Psoas muscle (tissue), 8 donors: Measurements from ENCODE around the gene ATP6V1A. TPM values are rescaled to one million over a fixed set of nuclear protein-coding genes. Genes with fewer than 3 reads are reported as not detected.

Experiments used
- ATAC-seq, 4 donors: fragments of 200-7000 bp; cut with Tn5 transposase; one replicate each; pipeline ENCODE4 v1.9.1; 2020; ENCODE audit warnings: moderate library complexity in 3 of 4, mild to moderate bottlenecking in 2 of 4
- DNase-seq, 2 donors: peaks; one replicate each; pipeline ENCODE4 v3.0.0-alpha.2; 2020
- H3K27ac ChIP-seq: fragments of 200-600 bp; one replicate; pipeline ENCODE4 v1.8.0; 2022
- H3K27me3 ChIP-seq, 3 donors: fragments of 200-600 bp in 1 of 3; one replicate each; pipeline versions ENCODE4 v1.6.1 to v1.8.0; 2013 to 2022; ENCODE audit warnings: low read length in 2 of 3, mild to moderate bottlenecking in 2 of 3, moderate library complexity in 1 of 3; ENCODE audit not compliant: insufficient read depth in 3 of 3
- H3K36me3 ChIP-seq, 2 donors: fragments of 200-600 bp in 1 of 2; one replicate each; pipeline versions ENCODE4 v1.6.1 to v1.8.0; 2013 to 2022; ENCODE audit warnings: low read depth in 1 of 2, mild to moderate bottlenecking in 1 of 2, moderate library complexity in 1 of 2; ENCODE audit not compliant: insufficient read depth in 1 of 2
- H3K4me1 ChIP-seq: fragments of 200-600 bp; one replicate; pipeline ENCODE4 v1.8.0; 2022
- H3K4me3 ChIP-seq: fragments of 200-600 bp; one replicate; pipeline ENCODE4 v1.8.0; 2022; ENCODE audit warnings: mild to moderate bottlenecking
- H3K9me3 ChIP-seq: fragments of 200-600 bp; one replicate; pipeline ENCODE4 v1.8.0; 2022
- CTCF ChIP-seq: fragments of 200-600 bp; IDR thresholded peaks from one replicate; pipeline ENCODE4 v1.8.0; 2022; ENCODE audit warnings: antibody characterized with exemption
- WGBS, 3 donors: extraction: QIAGEN DNeasy Blood & Tissue Kit; methylation state at CpG; one replicate each; pipeline versions ENCODE4 v1.1.6 to v1.1.7; 2013; 5-methylcytosine and 5-hydroxymethylcytosine counted together
- intact Hi-C, 2 donors: fragments of 100-400 bp; cut with DNase I; formaldehyde crosslinking; loops; one replicate each; pipeline versions ENCODE4 v1.11.0 to v1.14.2; 2022
- polyA plus RNA-seq, 3 donors: library from polyadenylated mRNA; stranded (reverse); fragments of 200-250 nt; gene quantifications; one replicate each; pipeline ENCODE4 v1.2.3, GENCODE V29; 2013
- total RNA-seq, 4 donors: library from RNA; stranded (reverse); fragmentation: NEBNext Ultra II Directional in 2 of 4; extraction: Animal tissue kit (Norgen Biotek cat#: 25700) in 2 of 4; gene quantifications; one replicate each; pipeline versions ENCODE4 v1.2.1 to v1.2.4, GENCODE V29; 2021 to 2023
- donor health status: healthy with polysubstance abuse.
- donor health status: DM: no; HTN: no; CAD: no; lungs with moderate emphysema.
- donor health status: Bipolar disorder and iron deficiency.
- donor health status: healthy.
- donor health status: DM: yes; HTN: yes; CAD: no.
- donor health status: DM: no; HTN: no; CAD: no.
- donor health status: DM: no; HTN: no; CAD: no.
- donor health status: DM: yes; HTN: yes; CAD: no.

Gene ATP6V1A
- total and polyA plus RNA-seq, 7 donors: 4.2 to 20.6 (median 17.0) TPM

DNA sequence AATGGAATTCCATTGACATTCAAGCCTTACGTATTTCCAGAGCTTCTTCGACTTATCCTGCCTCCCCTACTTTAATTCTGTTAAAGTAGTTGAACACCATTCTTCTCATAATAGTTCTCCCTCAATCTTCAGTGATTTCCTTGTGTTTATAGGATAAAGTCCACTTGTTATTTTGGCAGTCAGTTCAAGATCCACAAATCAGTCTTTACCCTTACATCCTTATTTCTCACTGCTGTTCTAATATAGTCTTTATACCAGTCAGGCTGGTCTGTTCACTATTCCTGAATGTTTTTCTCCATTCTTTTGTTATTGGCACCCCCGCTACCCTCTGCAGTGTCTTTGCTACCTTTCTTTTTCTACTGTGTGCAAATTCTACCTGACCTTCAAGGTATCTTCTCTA, 29.7 kb downstream of the ATP6V1A start:
- H3K27me3 ChIP-seq: no peaks in the 10 kb centered on the region
- TF ChIP-seq CTCF: no peak
- peaks cover 0 to 11% of the 10 kb centered on the region in 2 donors for H3K36me3 ChIP-seq
- no peak for DNase-seq
- no peak overlapping the region for H3K27ac ChIP-seq
- WGBS, 3 donors: 91 to 97% (median 92%) methylated on average over 3 of the region's 3 CpGs
- H3K9me3 ChIP-seq: no peaks in the 10 kb centered on the region
- peaks cover 11% of the 10 kb centered on the region for H3K4me1 ChIP-seq
- intact Hi-C loops: no loop called here
- no peak for ATAC-seq
- H3K4me3 ChIP-seq: no peak overlapping the region

GRCh38 chr3:113783463-113783862, 36.6 kb downstream of the ATP6V1A start:
- H3K36me3 ChIP-seq: peaks cover 0 to 41% of the 10 kb centered on the region in 2 donors
- DNase-seq (no peak), ATAC-seq (peak in 3 of 4 donors; percentile 37 to 74 (median 57))
- H3K4me3 ChIP-seq: no peak overlapping the region
- intact Hi-C loops: no loop called here
- H3K4me1 ChIP-seq: peaks cover 27% of the 10 kb centered on the region
- H3K27ac ChIP-seq: peak overlapping the region; percentile 59
- TF ChIP-seq CTCF: no peak
- H3K9me3 ChIP-seq: no peaks in the 10 kb centered on the region
- H3K27me3 ChIP-seq: no peaks in the 10 kb centered on the region

DNA sequence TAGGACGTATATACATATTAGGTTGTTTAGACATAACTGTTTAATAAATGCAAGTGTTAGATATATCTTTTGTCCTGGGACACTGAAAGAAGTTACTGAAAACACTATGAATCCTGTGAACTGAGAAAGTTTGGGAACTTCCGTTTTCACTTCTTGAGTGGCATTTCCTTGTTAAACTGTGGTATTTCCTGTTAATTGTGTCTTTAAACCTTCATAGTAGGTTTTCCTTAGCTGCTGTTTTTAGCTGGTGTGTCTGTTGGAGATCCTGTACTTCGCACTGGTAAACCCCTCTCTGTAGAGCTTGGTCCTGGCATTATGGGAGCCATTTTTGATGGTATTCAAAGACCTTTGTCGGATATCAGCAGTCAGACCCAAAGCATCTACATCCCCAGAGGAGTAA, 37.1 kb downstream of the ATP6V1A start:
- ATAC-seq (peak in 1 of 4 donors; percentile 37), DNase-seq (no peak)
- Histone ChIP-seq H3K4me3 (no peak overlapping the region), H3K36me3 (peaks cover 0 to 44% of the 10 kb centered on the region in 2 donors), H3K27me3 (no peaks in the 10 kb centered on the region), H3K27ac (peak overlapping the region; percentile 59), H3K9me3 (no peaks in the 10 kb centered on the region), H3K4me1 (peaks cover 27% of the 10 kb centered on the region)
- 71 to 78% (median 73%) methylated on average over 4 of the region's 4 CpGs for WGBS, 3 donors
- intact Hi-C loops: no loop called here
- TF ChIP-seq CTCF: no peak

- Histone ChIP-seq H3K27me3 (no peaks in the 10 kb centered on the region), H3K9me3 (no peaks in the 10 kb centered on the region), H3K27ac (no peak overlapping the region), H3K4me3 (no peak overlapping the region), H3K4me1 (no peaks in the 10 kb centered on the region), H3K36me3 (peaks cover 4 to 93% of the 10 kb centered on the region in 2 donors)
- DNase-seq (no peak), ATAC-seq (no peak)
- intact Hi-C loops: no loop called here
- TF ChIP-seq CTCF: no peak
Measured at GRCh38 chr3:113791381-113791780, 44.5 kb downstream of the ATP6V1A start.

- Histone ChIP-seq H3K4me1 (no peaks in the 10 kb centered on the region), H3K9me3 (no peaks in the 10 kb centered on the region), H3K4me3 (no peak overlapping the region), H3K27ac (no peak overlapping the region), H3K36me3 (peaks cover 7 to 93% of the 10 kb centered on the region in 2 donors), H3K27me3 (no peaks in the 10 kb centered on the region)
- 95 to 97% (median 95%) methylated on average over 4 of the region's 4 CpGs for WGBS, 3 donors
- intact Hi-C loops: no loop called here
- ATAC-seq: no peak
- TF ChIP-seq CTCF: no peak
- no peak for DNase-seq
Measured at GRCh38 chr3:113794526-113794925, 47.7 kb downstream of the ATP6V1A start.
